ENCODE results near the gene FSTL4.

FSTL4 gene

DNA sequence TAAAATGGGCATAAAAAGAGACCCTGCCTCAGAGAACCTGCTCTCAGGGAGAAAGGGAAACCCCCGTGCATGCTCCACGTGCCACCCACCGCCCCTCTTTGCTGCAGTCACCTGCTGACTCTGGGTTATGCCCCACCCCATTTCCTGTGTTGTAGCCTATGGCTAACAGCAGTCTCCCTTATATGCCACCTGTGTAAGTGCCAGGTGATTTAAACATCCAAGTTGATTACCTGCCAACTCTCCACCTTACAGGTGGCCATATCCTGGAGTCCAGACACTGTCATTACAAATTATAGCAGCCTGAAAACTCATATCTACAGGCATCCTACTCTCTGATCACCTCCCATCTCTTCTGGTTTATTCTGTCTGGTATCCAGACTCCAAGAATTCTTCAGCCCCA, 318.0 kb downstream of the FSTL4 start:
- TF ChIP-seq, protein P1, sequence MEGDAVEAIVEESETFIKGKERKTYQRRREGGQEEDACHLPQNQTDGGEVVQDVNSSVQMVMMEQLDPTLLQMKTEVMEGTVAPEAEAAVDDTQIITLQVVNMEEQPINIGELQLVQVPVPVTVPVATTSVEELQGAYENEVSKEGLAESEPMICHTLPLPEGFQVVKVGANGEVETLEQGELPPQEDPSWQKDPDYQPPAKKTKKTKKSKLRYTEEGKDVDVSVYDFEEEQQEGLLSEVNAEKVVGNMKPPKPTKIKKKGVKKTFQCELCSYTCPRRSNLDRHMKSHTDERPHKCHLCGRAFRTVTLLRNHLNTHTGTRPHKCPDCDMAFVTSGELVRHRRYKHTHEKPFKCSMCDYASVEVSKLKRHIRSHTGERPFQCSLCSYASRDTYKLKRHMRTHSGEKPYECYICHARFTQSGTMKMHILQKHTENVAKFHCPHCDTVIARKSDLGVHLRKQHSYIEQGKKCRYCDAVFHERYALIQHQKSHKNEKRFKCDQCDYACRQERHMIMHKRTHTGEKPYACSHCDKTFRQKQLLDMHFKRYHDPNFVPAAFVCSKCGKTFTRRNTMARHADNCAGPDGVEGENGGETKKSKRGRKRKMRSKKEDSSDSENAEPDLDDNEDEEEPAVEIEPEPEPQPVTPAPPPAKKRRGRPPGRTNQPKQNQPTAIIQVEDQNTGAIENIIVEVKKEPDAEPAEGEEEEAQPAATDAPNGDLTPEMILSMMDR (IDR thresholded peaks at IDR 0.05; ENCODE audit: low read length, missing control alignments), result no peak
- H3K4me3 ChIP-seq (replicated peaks; ENCODE audit: low read depth, low read length), result no peak overlapping the region
- DNase-seq (ENCODE audit: low read depth), result no peak

DNA sequence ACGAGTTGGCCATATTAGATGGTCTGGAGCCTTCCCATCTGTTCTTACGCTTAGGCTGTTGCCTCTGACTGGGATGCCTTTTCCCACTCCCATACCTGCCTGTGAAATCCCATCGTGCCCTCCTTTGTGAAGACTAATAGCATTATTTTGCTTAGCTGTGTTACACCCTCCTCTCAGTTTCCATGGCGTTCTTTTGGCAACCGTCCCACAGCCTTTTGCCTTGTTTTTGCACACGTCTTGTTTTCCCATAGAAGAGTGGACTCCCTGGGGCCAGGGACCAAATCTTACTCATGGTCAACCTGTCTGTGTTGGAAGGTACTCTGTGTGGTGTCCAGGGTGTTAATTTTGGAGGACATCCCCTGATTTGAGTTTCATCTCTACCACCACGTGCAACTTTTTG, 318.4 kb downstream of the FSTL4 start:
- TF ChIP-seq, protein P1 (IDR thresholded peaks at IDR 0.05; ENCODE audit: low read length, missing control alignments), result no peak
- H3K4me3 ChIP-seq (replicated peaks; ENCODE audit: low read depth, low read length), result no peak overlapping the region
- no peak for DNase-seq (ENCODE audit: low read depth)

DNA sequence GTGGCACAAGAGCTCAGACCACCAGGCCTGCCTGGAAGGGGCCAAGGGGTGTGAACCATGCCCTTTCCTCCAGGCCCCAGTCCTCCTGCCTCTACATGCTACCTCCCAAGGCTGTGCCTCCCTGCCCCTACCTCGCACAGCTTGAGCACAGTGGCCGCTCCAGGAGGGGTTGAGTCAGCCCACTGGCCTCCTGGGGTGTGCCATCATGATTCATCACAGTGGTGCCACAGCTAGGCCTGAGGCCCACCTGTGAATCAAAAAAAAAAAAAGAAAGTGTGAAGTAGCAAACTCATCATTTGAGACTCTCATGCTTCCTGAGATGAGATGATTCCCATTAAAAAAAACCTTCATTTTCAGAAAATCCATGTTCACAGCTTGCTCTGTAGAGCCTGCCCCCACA, 320.0 kb downstream of the FSTL4 start:
- TF ChIP-seq, protein P1 (IDR thresholded peaks at IDR 0.05; ENCODE audit: low read length, missing control alignments), result no peak
- H3K4me3 ChIP-seq (replicated peaks; ENCODE audit: low read depth, low read length), result no peak overlapping the region
- DNase-seq (ENCODE audit: low read depth), result no peak

DNA sequence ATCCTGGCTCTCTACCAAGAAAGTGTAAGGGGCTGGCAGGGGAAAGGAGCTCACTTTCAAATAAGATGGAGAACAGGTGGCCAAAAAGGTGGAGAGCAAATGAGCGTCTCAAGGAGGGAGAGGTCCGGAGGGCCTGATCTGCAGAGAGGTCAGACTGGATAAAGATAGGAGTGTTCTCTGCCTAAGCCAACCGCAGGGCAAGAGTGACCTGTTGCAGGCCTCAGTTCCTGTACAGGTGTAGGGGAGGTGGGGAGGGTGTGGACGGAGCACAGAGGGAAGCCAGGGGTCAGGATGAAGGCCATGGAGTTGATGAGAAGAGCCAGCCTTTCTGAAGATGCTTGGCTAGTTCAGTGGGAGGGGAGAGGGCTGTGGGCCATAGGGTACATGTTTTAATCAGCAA, 320.8 kb downstream of the FSTL4 start:
- TF ChIP-seq, protein P1 (IDR thresholded peaks at IDR 0.05; ENCODE audit: low read length, missing control alignments), result no peak

DNA sequence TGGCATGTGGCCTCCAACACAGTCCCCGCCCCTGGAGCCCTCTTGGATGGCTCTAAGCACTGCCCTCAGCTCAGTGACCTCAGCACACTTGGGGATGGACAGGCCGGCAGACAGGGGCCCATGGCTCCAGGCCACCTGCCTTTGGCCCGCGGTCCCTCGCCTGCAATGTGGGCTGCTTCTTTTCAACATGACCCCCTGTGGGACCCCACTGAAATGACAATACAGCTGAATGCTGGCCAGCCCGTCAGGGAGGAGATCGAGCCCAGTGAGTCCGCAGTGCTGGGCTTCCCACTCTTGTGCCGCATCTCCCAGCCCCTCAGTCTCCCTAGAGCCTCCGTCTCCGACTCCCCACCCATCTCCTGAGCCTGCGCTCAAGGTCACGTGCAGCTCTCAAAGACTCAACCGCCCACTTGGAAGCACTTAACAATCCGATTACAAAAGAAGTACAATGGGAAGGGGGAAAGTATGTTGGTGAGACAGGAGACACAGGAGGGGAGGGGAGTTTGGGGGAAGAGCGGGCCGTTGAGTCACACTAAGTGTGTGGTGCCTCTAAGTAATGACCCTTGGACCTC, 321.6 kb downstream of the FSTL4 start:
- H3K4me3 ChIP-seq (replicated peaks; ENCODE audit: low read depth, low read length), result no peak overlapping the region
- TF ChIP-seq, protein P1 (IDR thresholded peaks at IDR 0.05; ENCODE audit: low read length, missing control alignments), result no peak
- no peak for DNase-seq (ENCODE audit: low read depth)

More for the DNA sequence above, 320.8 kb downstream of the FSTL4 start:
- DNase-seq (ENCODE audit: low read depth), result no peak
- H3K4me3 ChIP-seq (replicated peaks; ENCODE audit: low read depth, low read length), result no peak overlapping the region

DNA sequence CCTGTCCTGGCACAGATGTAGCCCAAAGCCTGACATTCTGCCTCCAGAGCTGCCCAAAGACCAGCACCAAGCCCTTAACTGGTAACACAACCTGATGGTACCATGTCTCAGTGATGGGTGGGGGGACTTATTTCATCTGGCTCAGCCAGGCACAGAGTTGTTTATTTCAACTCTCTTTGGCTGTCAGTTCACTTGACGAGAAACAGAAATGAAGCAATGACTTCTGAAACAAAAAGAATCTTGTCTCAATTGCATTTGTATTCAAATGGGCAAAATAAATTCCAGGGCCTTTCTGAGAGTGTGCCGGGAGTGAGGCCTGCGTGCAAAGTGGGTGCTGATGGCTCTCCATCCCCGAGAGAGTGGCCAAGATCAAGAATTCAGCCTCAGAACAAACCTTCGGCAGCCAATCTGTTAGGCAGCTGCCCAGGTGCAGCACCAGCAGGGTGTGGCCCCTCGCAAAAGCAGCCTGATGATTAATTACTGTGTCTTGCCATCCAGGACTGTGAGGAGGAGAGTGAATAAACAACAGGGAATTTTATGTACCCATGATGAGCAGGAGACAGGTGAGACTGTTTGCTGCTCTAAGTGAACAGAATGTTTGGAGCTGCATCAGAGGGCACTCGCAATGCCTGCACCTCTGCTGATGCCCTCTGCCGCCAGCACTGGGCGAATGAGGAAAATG, 322.5 kb downstream of the FSTL4 start:
- TF ChIP-seq, protein P1 (IDR thresholded peaks at IDR 0.05; ENCODE audit: low read length, missing control alignments), result no peak
- H3K4me3 ChIP-seq (replicated peaks; ENCODE audit: low read depth, low read length), result no peak overlapping the region
- DNase-seq (ENCODE audit: low read depth), result no peak

DNA sequence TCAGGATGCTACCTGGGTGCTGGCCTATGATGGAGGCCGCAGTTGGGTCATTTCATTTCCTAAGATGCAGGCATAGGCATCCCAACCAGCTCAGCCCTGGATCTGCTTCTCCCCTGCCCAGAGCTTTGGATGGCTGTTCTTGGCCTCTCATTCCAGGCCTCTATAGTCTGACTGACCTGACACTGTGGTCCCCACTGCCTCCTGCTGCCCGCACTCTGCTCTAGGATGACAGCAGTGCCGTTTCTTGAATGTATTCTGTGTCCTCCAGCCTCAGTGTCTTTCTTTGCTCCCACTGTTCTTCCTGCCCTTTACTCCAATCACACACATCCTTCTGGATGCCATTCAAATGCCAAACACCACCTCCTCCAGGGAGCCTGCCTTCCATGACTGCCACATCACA, 324.8 kb downstream of the FSTL4 start:
- TF ChIP-seq, protein P1 (IDR thresholded peaks at IDR 0.05; ENCODE audit: low read length, missing control alignments), result peak; percentile 50
- H3K4me3 ChIP-seq (replicated peaks; ENCODE audit: low read depth, low read length), result no peak overlapping the region
- peak; percentile 47 for DNase-seq (ENCODE audit: low read depth)
